Common myeloid progenitor, CD34-positive (primary cell): Measurements from ENCODE around the gene FTO.

Source experiments
- CTCF ChIA-PET: fragments of 350-600 bp; sonication (Branson Sonifier 250); formaldehyde crosslinking; loops from one replicate; lab custom pipeline; 2021; ENCODE audit warnings: antibody characterized with exemption; lab: Charles Lee
- POLR2A ChIA-PET: fragments of 350-600 bp; sonication (Branson Sonifier 250); formaldehyde crosslinking; loops from one replicate; lab custom pipeline; 2021; ENCODE audit warnings: antibody characterized with exemption; lab: Charles Lee
- DNase-seq, 3 donors: peaks; one replicate each; pipeline versions ENCODE4 v3.0.0 to v3.0.0-alpha.2; 2013
- H3K27ac ChIP-seq, 2 experiments: 1 replicate in 1 of 2; 2 replicates in 1 of 2; pipeline ENCODE4 v1.7.0; 2013; ENCODE audit warnings: inconsistent platforms in 2 of 2, low read length in 2 of 2, mild to moderate bottlenecking in 2 of 2, low read depth in 1 of 2, moderate library complexity in 1 of 2; ENCODE audit not compliant: severe bottlenecking in 2 of 2, insufficient read depth in 1 of 2, poor library complexity in 1 of 2
- H3K27me3 ChIP-seq, 5 experiments: replicated peaks in 2 of 5; 1 replicate in 3 of 5; 2 replicates in 2 of 5; pipeline versions ENCODE4 v1.6.1 to v1.7.0; 2013; ENCODE audit warnings: low read length in 4 of 5, mild to moderate bottlenecking in 2 of 5, moderate library complexity in 2 of 5, inconsistent platforms in 1 of 5; ENCODE audit not compliant: insufficient read depth in 5 of 5, control insufficient read depth in 4 of 5
- H3K36me3 ChIP-seq, 4 experiments: 1 replicate in 2 of 4; 2 replicates in 2 of 4; pipeline versions ENCODE4 v1.6.1 to v1.7.0; 2013; ENCODE audit warnings: low read length in 3 of 4, control low read depth in 1 of 4, mild to moderate bottlenecking in 1 of 4; ENCODE audit not compliant: control insufficient read depth in 4 of 4, insufficient read depth in 4 of 4
- H3K4me1 ChIP-seq, 4 experiments: 1 replicate in 3 of 4; 2 replicates in 1 of 4; pipeline versions ENCODE4 v1.6.1 to v1.7.1; 2013; ENCODE audit warnings: low read length in 3 of 4, mild to moderate bottlenecking in 3 of 4, control low read depth in 1 of 4, inconsistent platforms in 1 of 4, moderate library complexity in 1 of 4; ENCODE audit not compliant: control insufficient read depth in 4 of 4, insufficient read depth in 4 of 4; ENCODE audit errors: control extremely low read depth in 1 of 4
- H3K4me3 ChIP-seq, 7 experiments: 1 replicate in 4 of 7; 2 replicates in 3 of 7; pipeline versions ENCODE4 v1.5.1 to v1.7.0; 2013; ENCODE audit warnings: mild to moderate bottlenecking in 7 of 7, low read length in 6 of 7, moderate library complexity in 6 of 7, inconsistent platforms in 2 of 7, low read depth in 2 of 7, control low read depth in 1 of 7; ENCODE audit not compliant: insufficient read depth in 4 of 7, control insufficient read depth in 1 of 7; ENCODE audit errors: extremely low read depth in 1 of 7
- H3K9me3 ChIP-seq, 5 experiments: 1 replicate in 4 of 5; 2 replicates in 1 of 5; pipeline versions ENCODE4 v1.6.1 to v1.7.1; 2013; ENCODE audit warnings: low read length in 4 of 5, mild to moderate bottlenecking in 2 of 5, inconsistent platforms in 1 of 5, low read depth in 1 of 5, moderate library complexity in 1 of 5; ENCODE audit not compliant: control insufficient read depth in 4 of 5, insufficient read depth in 2 of 5; ENCODE audit errors: control extremely low read depth in 1 of 5
- WGBS: methylation state at CpG from one replicate; pipeline ENCODE4 v1.1.5; 2013; ENCODE audit not compliant: insufficient coverage; 5-methylcytosine and 5-hydroxymethylcytosine counted together

The FTO gene

DNA sequence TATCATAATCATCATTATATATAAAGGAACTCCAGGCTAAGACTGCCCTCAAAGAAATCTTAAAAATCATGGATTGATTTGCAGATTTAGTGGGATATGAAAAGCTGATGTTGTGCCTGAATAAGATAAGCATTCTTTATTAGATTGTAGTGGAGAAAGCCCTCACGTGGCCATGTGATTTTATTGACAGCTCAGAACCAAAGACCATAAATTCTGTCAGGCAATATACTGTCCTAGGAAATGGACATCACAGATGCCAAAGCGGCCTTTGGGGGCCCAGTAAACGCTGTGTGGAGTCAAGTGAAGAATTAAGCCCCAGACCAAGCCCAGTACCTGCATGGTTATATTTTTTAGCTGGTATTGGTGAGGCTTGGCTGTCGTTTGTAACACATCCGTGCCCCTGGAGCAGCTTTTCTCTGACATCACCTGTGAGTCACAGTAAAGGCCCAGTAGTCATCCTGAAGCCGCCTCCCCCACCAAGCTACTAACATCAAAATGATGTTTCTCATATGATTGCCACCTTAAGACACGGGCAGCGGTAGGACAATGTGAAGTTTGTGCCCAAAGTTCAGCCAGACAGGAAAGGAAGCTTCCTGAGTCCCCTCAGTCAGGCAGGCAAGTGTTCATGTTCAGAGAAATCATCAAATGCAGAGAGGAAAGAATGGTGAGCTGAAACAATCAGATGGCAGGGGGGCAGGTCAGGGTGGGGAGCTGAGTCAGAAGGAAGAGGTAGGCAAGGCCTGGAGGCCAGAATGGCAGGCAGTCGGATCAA, 373.3 kb downstream of the FTO start:
- Histone ChIP-seq H3K4me3 (no peak overlapping the region), H3K4me1 (peaks cover 0 to 7% (median 3%) of the 10 kb centered on the region in 4 experiments), H3K27ac (no peak overlapping the region), H3K27me3 (no peaks in the 10 kb centered on the region), H3K36me3 (no peaks in the 10 kb centered on the region), H3K9me3 (no peaks in the 10 kb centered on the region)
- POLR2A ChIA-PET: no interaction called here
- CTCF ChIA-PET: interaction anchor here (1.0 kb wide), 2 partner anchors 9 to 14 kb away, joined by 3 to 4 read pairs; no protein-coding TSS in a partner anchor
- DNase-seq: peak in 2 of 3 donors; percentile 8 to 18
- WGBS: 83% methylated on average over 7 of the region's 9 CpGs

DNA sequence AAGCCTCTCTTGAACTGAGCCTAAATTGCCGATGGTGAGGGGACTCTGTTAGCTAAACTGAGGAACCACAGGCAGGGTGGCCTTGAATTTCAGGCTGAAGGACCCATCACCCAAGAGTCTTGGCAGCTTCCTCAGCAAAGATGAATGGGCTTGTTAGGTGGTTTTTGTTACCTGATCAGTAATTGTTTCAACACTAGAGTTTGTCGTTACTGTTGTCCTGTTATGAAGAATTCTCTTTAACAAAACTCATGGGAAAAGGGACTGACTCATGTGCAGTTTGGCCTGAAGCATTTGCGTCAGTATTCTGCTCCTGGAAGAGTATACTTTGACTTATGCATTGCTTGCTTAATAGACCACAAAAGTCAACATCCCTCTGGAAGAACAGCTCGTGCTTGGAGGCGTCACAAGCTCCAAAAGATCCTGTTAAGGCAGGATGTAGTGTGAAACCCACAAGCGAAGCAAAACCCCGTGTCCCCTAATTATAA, 376.6 kb downstream of the FTO start:
- H3K36me3 ChIP-seq: peaks cover 0 to 3% (median 0%) of the 10 kb centered on the region in 4 experiments

DNA sequence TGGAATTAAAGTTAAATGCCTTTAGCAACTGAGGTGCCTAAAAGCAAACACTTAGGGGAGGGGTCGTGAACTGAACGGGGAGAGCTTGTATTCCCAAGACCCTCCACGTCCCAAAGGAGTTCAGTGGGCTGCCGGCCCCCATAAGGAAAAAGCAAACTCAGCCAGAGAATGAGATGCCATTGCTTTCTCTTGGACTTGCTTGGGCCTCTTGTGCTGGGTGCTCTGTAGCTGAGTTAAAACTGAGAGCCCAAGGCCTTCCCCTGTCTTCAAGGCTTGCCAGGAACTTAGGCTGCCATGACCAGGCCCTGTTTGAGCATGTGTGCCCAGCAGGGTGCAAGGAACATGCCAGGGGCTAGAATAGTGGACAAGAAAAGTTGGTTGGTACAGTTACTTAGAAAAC, 382.8 kb downstream of the FTO start:
- Histone ChIP-seq H3K4me3 (no peak overlapping the region), H3K4me1 (no peaks in the 10 kb centered on the region), H3K27me3 (no peaks in the 10 kb centered on the region), H3K9me3 (no peaks in the 10 kb centered on the region), H3K36me3 (peaks cover 0 to 5% (median 1%) of the 10 kb centered on the region in 4 experiments), H3K27ac (no peak overlapping the region)
- CTCF ChIA-PET: interaction anchor here (1.3 kb wide), 1 partner anchor 9 kb away, joined by 3 read pairs; no protein-coding TSS in a partner anchor
- 100% methylated on average over 4 of the region's 4 CpGs for WGBS
- POLR2A ChIA-PET: no interaction called here
- DNase-seq: no peak

More for the DNA sequence above, 376.6 kb downstream of the FTO start:
- H3K4me3 ChIP-seq: no peak overlapping the region
- H3K9me3 ChIP-seq: no peaks in the 10 kb centered on the region
- peaks cover 0 to 7% (median 3%) of the 10 kb centered on the region in 4 experiments for H3K4me1 ChIP-seq
- no peak for DNase-seq
- WGBS: 100% methylated on average over 4 of the region's 7 CpGs
- POLR2A ChIA-PET: no interaction called here
- no peak overlapping the region for H3K27ac ChIP-seq
- CTCF ChIA-PET: no interaction called here
- H3K27me3 ChIP-seq: no peaks in the 10 kb centered on the region

DNA sequence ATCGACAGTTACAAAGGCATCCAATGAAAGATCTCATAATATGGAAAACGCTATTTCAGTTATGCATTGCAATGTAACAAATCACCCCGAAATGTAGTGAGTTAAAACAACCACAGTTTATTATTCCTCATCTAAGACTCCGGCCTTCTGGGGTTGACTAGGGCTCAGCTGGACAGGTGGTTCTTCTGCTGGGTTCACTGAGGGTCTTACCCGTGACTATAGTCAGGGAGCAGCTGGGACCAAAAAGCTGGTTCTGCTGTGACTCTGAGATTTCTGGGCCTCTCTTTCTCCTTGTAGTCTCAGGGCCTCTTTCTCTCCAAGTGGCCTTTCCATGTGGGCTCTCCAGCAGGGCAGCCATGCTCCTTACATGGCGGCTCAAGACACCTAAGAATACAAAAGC, 386.6 kb downstream of the FTO start:
- no peaks in the 10 kb centered on the region for H3K4me1 ChIP-seq
- no peak for DNase-seq
- no peaks in the 10 kb centered on the region for H3K9me3 ChIP-seq
- no peak overlapping the region for H3K27ac ChIP-seq
- no peak overlapping the region for H3K4me3 ChIP-seq
- H3K27me3 ChIP-seq: no peaks in the 10 kb centered on the region
- 95% methylated on average over 4 of the region's 6 CpGs for WGBS
- CTCF ChIA-PET: no interaction called here
- peaks cover 0 to 6% (median 2%) of the 10 kb centered on the region in 4 experiments for H3K36me3 ChIP-seq
- POLR2A ChIA-PET: no interaction called here

DNA sequence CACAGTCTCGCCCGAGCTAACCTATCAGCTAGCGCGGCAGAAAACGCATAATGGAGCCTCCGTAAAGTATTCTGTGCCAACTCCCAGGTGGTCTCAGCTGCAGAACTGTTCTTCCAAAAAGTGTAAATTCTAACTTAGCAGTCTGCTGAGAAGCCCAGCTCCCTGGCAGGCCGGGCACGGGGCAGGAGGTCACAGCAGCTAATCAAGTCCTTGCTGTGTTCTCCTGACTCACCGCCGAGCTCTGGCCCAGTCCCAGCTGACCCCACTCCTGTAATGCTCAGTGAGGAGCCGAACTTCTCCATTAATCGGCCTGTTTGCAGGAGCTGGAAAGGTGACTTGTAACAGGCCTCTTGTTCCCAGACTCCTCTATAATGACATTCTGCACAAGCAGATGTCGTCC, 389.3 kb downstream of the FTO start:
- ChIA-PET POLR2A (no interaction called here), CTCF (no interaction called here)
- no peak for DNase-seq
- Histone ChIP-seq H3K36me3 (peaks cover 0 to 9% (median 1%) of the 10 kb centered on the region in 4 experiments), H3K4me3 (no peak overlapping the region), H3K9me3 (peaks cover 0 to 2% (median 0%) of the 10 kb centered on the region in 5 experiments), H3K27ac (no peak overlapping the region), H3K4me1 (no peaks in the 10 kb centered on the region), H3K27me3 (no peaks in the 10 kb centered on the region)
- 97% methylated on average over 13 of the region's 13 CpGs for WGBS

- Histone ChIP-seq H3K27me3 (no peaks in the 10 kb centered on the region), H3K4me3 (no peak overlapping the region), H3K4me1 (no peaks in the 10 kb centered on the region), H3K9me3 (peaks cover 0 to 2% (median 0%) of the 10 kb centered on the region in 5 experiments), H3K27ac (no peak overlapping the region), H3K36me3 (peaks cover 0 to 9% (median 1%) of the 10 kb centered on the region in 4 experiments)
- 100% methylated on average over 7 of the region's 10 CpGs for WGBS
- CTCF ChIA-PET: no interaction called here
- POLR2A ChIA-PET: no interaction called here
- no peak for DNase-seq
Observed at GRCh38 chr16:54094641-54095040, 390.7 kb downstream of the FTO start.

- no peak for DNase-seq
- Histone ChIP-seq H3K36me3 (peaks cover 0 to 9% (median 0%) of the 10 kb centered on the region in 4 experiments), H3K27me3 (no peaks in the 10 kb centered on the region), H3K4me3 (no peak overlapping the region), H3K27ac (no peak overlapping the region), H3K4me1 (no peaks in the 10 kb centered on the region), H3K9me3 (peaks cover 0 to 2% (median 0%) of the 10 kb centered on the region in 5 experiments)
- WGBS: 86% methylated on average over 2 of the region's 2 CpGs
- ChIA-PET CTCF (no interaction called here), POLR2A (no interaction called here)
Observed at GRCh38 chr16:54096607-54097006, 392.7 kb downstream of the FTO start.
